ENCODE measurements around the gene ATP10A. TPM values are rescaled to one million over a fixed set of nuclear protein-coding genes. Genes with fewer than 3 reads are reported as not detected.
A peak's percentile ranks its signal among the peaks of the same experiment; 100 is the strongest.

ATP10A gene
- total RNA-seq, 2 donors from 2014 or later: 16.6 to 22.8 TPM

DNA sequence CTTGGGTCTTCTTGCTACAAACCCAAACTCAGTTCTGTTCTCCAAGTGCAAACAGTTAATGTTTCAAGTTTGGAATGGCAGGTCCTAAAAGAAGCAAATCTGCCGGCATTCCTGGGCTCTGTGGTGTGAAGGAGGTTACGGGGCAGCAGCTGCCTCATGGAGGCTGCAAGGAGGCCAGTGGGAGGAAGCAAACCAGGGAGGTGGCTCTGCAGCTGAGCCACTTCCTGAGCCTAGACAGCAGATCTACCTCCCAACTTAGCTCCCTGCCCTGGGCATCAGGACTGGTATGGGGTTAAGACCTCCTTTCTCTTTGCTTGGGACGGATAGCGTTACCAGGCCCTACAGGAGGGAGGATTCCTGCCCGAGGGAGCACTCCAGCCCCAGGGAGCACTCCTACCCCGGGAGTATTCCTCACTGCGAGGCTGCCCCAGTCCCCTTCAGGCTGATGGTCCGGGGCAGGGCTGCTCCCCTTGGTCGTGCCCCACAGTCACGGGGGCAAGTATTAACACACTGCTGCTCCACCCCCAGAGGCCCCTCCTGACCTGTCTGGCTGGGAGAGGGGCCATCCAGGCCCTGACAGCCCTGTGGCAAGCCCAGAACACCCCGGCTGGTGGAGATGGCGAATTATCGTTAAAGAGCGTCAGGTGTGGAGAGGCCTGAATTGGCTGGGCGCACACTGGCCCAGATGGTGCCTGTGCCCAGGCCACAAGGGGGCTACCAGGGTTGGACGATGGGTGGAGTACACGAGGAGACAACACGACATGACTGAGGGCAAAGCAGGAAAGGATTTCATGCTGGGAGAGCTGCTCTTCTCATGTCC is 129.9 kb downstream of the ATP10A start:
- H3K4me1 Mint-ChIP-seq (ENCODE audit: low read depth in 2 of 2): peaks cover 14 to 22% of the 10 kb centered on the region in 2 donors
- peak in 1 of 2 donors; percentile 51 for ATAC-seq
- H3K4me3 Mint-ChIP-seq: no peak overlapping the region
- H3K9me3 Mint-ChIP-seq: no peaks in the 10 kb centered on the region
- no peak for DNase-seq (ENCODE audit: low spot score)
- H3K27me3 Mint-ChIP-seq: no peaks in the 10 kb centered on the region
- H3K36me3 Mint-ChIP-seq: no peaks in the 10 kb centered on the region
- no peak overlapping the region for H3K27ac Mint-ChIP-seq

DNA sequence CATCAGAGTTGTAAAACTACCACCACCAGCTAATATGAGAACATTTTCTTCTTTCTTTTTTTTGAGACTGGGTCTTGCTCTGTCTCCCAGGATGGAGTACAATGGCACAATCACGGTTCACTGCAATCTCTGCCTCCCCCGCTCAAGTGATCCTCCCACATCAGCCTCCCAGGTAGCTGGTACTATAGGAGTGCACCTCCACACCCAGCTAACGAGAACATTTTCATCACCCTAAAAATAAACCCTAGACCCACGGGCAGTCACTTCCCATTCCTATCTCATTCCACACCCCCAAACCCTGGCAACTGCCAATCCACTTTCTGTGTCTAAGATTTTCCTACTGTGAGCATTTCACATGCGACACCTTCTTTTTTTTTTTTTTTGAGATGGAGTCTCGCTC is 130.9 kb downstream of the ATP10A start:
- Mint-ChIP-seq H3K27me3 (no peaks in the 10 kb centered on the region), H3K4me1 (ENCODE audit: low read depth in 2 of 2) (peaks cover 17 to 25% of the 10 kb centered on the region in 2 donors), H3K4me3 (no peak overlapping the region), H3K36me3 (no peaks in the 10 kb centered on the region), H3K27ac (peak overlapping the region in 1 of 2 donors; percentile 40), H3K9me3 (no peaks in the 10 kb centered on the region)
- no peak for ATAC-seq
- no peak for DNase-seq (ENCODE audit: low spot score)

GRCh38 chr15:25731411-25731810 is 131.7 kb downstream of the ATP10A start:
- Mint-ChIP-seq H3K27me3 (no peaks in the 10 kb centered on the region), H3K4me1 (ENCODE audit: low read depth in 2 of 2) (peaks cover 14 to 26% of the 10 kb centered on the region in 2 donors), H3K36me3 (no peaks in the 10 kb centered on the region), H3K27ac (peak overlapping the region in 1 of 2 donors; percentile 62), H3K4me3 (no peak overlapping the region), H3K9me3 (no peaks in the 10 kb centered on the region)
- ATAC-seq: no peak
- DNase-seq (ENCODE audit: low spot score): no peak

- DNase-seq (ENCODE audit: low spot score) (no peak), ATAC-seq (no peak)
- H3K36me3 Mint-ChIP-seq: no peaks in the 10 kb centered on the region
- peaks cover 14 to 26% of the 10 kb centered on the region in 2 donors for H3K4me1 Mint-ChIP-seq (ENCODE audit: low read depth in 2 of 2)
- no peak overlapping the region for H3K4me3 Mint-ChIP-seq
- peak overlapping the region in 1 of 2 donors; percentile 62 for H3K27ac Mint-ChIP-seq
- no peaks in the 10 kb centered on the region for H3K27me3 Mint-ChIP-seq
- no peaks in the 10 kb centered on the region for H3K9me3 Mint-ChIP-seq
Measured at GRCh38 chr15:25730918-25731317, 132.2 kb downstream of the ATP10A start.

- no peak for DNase-seq (ENCODE audit: low spot score)
- H3K9me3 Mint-ChIP-seq: no peaks in the 10 kb centered on the region
- ATAC-seq: no peak
- H3K27ac Mint-ChIP-seq: peak overlapping the region in 1 of 2 donors; percentile 71
- peaks cover 14 to 26% of the 10 kb centered on the region in 2 donors for H3K4me1 Mint-ChIP-seq (ENCODE audit: low read depth in 2 of 2)
- H3K27me3 Mint-ChIP-seq: no peaks in the 10 kb centered on the region
- H3K36me3 Mint-ChIP-seq: no peaks in the 10 kb centered on the region
- H3K4me3 Mint-ChIP-seq: no peak overlapping the region
Measured at GRCh38 chr15:25728816-25729215, 134.3 kb downstream of the ATP10A start.

GRCh38 chr15:25727867-25728600 is 135.1 kb downstream of the ATP10A start:
- ATAC-seq: peak; percentile 59 to 71
- H3K9me3 Mint-ChIP-seq: no peaks in the 10 kb centered on the region
- no peak for DNase-seq (ENCODE audit: low spot score)
- H3K27ac Mint-ChIP-seq: peak overlapping the region in 1 of 2 donors; percentile 71
- peak overlapping the region; percentile 25 for H3K4me3 Mint-ChIP-seq
- no peaks in the 10 kb centered on the region for H3K27me3 Mint-ChIP-seq
- no peaks in the 10 kb centered on the region for H3K36me3 Mint-ChIP-seq
- peaks cover 14 to 26% of the 10 kb centered on the region in 2 donors for H3K4me1 Mint-ChIP-seq (ENCODE audit: low read depth in 2 of 2)

DNA sequence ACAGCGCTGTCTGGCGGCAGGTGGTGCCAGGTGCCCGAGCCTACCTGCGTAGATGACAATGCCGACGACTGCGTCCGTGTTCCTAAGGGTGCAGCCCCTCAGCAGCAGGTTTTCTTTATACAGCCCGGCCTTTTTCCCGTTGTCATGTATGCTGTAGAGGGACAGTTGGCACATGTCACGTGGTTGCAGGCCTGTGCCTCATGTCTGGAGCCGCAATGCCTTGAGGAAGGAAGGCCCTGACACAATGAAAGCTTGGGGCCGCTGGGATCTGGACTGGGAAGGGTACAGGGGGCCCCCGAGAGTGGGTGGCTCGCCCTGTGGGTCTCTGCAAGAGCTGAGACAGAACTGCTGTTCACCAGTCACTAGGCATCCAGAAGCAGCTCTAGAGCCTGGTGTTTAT is 136.0 kb downstream of the ATP10A start:
- H3K4me1 Mint-ChIP-seq (ENCODE audit: low read depth in 2 of 2): peaks cover 14 to 23% of the 10 kb centered on the region in 2 donors
- peak overlapping the region in 1 of 2 donors; percentile 71 for H3K27ac Mint-ChIP-seq
- ATAC-seq (no peak), DNase-seq (ENCODE audit: low spot score) (no peak)
- H3K36me3 Mint-ChIP-seq: no peaks in the 10 kb centered on the region
- no peaks in the 10 kb centered on the region for H3K27me3 Mint-ChIP-seq
- H3K4me3 Mint-ChIP-seq: no peak overlapping the region
- no peaks in the 10 kb centered on the region for H3K9me3 Mint-ChIP-seq

- ATAC-seq (no peak), DNase-seq (ENCODE audit: low spot score) (no peak)
- no peak overlapping the region for H3K27ac Mint-ChIP-seq
- H3K36me3 Mint-ChIP-seq: peaks cover 5% of the 10 kb centered on the region
- H3K4me3 Mint-ChIP-seq: no peak overlapping the region
- H3K9me3 Mint-ChIP-seq: no peaks in the 10 kb centered on the region
- no peaks in the 10 kb centered on the region for H3K27me3 Mint-ChIP-seq
- peaks cover 7 to 14% of the 10 kb centered on the region in 2 donors for H3K4me1 Mint-ChIP-seq (ENCODE audit: low read depth in 2 of 2)
Measured at GRCh38 chr15:25725758-25726157, 137.4 kb downstream of the ATP10A start.

- no peak overlapping the region for H3K4me3 Mint-ChIP-seq
- no peak overlapping the region for H3K27ac Mint-ChIP-seq
- H3K9me3 Mint-ChIP-seq: no peaks in the 10 kb centered on the region
- ATAC-seq (no peak), DNase-seq (ENCODE audit: low spot score) (no peak)
- H3K36me3 Mint-ChIP-seq: peaks cover 5% of the 10 kb centered on the region
- no peaks in the 10 kb centered on the region for H3K27me3 Mint-ChIP-seq
- peaks cover 7 to 14% of the 10 kb centered on the region in 2 donors for H3K4me1 Mint-ChIP-seq (ENCODE audit: low read depth in 2 of 2)
Measured at GRCh38 chr15:25724899-25725298, 138.2 kb downstream of the ATP10A start.

DNA sequence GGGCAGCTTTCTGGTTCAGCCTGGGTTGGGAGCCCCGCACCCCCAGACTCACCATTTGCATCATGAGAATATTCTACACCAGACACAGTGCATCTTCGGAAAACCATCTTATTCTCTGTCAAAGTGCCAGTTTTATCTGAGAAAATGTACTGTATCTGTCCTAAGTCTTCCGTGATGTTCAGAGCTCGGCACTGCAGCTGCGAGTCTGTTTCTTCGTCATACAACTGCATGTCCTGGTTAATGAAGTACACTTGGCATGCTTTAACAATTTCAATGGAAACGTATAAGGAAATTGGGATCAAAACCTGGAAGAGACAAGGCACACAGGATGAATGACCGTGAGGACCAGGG is 141.5 kb downstream of the ATP10A start:
- Mint-ChIP-seq H3K36me3 (peaks cover 5% of the 10 kb centered on the region), H3K4me1 (ENCODE audit: low read depth in 2 of 2) (peaks cover 0 to 2% of the 10 kb centered on the region in 2 donors), H3K27ac (peak overlapping the region in 1 of 2 donors; percentile 5), H3K9me3 (no peaks in the 10 kb centered on the region), H3K4me3 (no peak overlapping the region), H3K27me3 (no peaks in the 10 kb centered on the region)
- DNase-seq (ENCODE audit: low spot score) (no peak), ATAC-seq (no peak)

GRCh38 chr15:25719101-25719985 is 143.8 kb downstream of the ATP10A start:
- Mint-ChIP-seq H3K9me3 (no peaks in the 10 kb centered on the region), H3K27me3 (no peaks in the 10 kb centered on the region), H3K4me1 (ENCODE audit: low read depth in 2 of 2) (peaks cover 0 to 2% of the 10 kb centered on the region in 2 donors), H3K4me3 (no peak overlapping the region), H3K27ac (no peak overlapping the region), H3K36me3 (peaks cover 5% of the 10 kb centered on the region)
- ATAC-seq (no peak), DNase-seq (ENCODE audit: low spot score) (no peak)

DNA sequence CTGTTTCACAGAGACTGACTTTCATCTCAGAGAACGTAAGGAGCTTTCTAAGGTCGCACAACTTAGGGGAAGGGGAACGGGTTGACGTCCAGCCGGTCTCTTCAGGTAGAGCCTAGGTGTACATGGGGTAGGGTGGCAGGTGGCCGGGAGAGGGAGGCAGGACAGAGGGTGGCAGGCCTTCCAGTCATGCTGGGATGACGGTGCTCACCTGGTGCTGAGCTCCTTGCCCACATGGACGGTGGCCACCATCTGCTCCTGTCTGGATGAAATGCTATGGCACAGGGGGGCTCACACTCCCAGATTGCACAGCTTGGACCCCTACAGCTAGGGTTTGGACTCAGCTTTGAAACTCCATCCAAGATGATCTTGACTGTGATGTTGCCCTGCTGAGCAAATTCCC is 144.5 kb downstream of the ATP10A start:
- H3K36me3 Mint-ChIP-seq: peaks cover 5% of the 10 kb centered on the region
- H3K27me3 Mint-ChIP-seq: no peaks in the 10 kb centered on the region
- H3K9me3 Mint-ChIP-seq: no peaks in the 10 kb centered on the region
- ATAC-seq (no peak), DNase-seq (ENCODE audit: low spot score) (no peak)
- peaks cover 0 to 2% of the 10 kb centered on the region in 2 donors for H3K4me1 Mint-ChIP-seq (ENCODE audit: low read depth in 2 of 2)
- no peak overlapping the region for H3K4me3 Mint-ChIP-seq
- H3K27ac Mint-ChIP-seq: no peak overlapping the region

DNA sequence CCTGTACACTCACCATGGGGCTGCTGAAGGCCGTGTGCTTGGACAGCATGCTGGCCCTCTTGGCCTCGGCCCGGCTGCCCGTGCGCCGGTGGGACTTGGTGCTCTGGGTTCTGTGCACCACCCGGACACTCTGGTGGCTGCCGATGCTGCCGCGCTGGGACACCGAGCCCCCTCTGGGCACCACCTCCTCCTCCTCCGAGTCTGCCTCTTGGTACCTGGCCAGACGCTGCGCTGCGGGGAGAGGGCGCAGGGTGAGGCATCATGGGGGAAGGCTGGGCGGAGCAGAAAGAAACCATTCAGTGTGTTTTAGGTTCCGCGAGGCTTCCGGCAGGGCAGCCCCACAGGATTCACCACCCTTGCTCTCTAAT is 145.0 kb downstream of the ATP10A start:
- no peak overlapping the region for H3K27ac Mint-ChIP-seq
- no peaks in the 10 kb centered on the region for H3K27me3 Mint-ChIP-seq
- ATAC-seq: no peak
- H3K9me3 Mint-ChIP-seq: no peaks in the 10 kb centered on the region
- no peak for DNase-seq (ENCODE audit: low spot score)
- peaks cover 5% of the 10 kb centered on the region for H3K36me3 Mint-ChIP-seq
- H3K4me3 Mint-ChIP-seq: no peak overlapping the region
- peaks cover 0 to 2% of the 10 kb centered on the region in 2 donors for H3K4me1 Mint-ChIP-seq (ENCODE audit: low read depth in 2 of 2)

Measured in natural killer cell treated with Interleukin-12 subunit alpha and Interleukin-12 subunit beta and Interleukin-15 and Interleukin-18, amount 100 ng/mL, for 72 hours (primary cell).